ENCODE measurements around the gene LSM8.

Gene LSM8

DNA sequence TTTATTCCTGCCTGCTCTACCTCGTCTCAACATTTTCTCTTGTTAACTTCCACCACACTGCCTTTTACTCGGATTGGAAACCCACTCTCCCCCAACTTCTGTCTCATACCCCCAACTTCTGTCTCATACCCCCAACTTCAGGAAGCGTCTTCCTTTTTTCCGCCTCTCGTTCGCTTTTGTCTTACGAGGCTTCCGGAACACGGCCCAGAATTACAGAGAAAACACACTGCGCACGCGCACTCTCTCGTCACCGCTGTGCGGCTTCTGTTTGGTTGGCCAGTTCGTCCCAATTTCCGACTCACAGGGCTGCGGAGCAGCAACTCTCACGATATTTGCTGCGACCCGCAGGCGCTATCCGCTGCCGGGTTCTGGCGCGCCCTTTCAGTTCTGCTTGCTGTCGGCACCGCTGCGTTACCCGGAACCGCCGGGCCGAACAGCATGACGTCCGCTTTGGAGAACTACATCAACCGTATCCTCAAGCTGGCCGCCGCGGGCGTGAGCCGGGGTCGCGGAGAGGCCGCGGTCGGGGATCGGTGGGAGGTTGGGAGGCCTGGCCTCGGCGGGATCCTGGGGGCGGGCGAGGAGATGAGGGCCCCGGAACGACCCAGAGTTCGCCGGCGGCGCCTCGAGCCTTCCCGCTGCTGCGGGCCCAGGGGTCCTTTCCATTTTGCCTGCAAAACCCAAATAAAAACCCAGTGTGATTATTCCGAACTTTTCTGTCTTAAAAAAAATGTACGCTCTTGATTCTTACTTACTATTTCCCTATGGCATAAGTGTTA, at the start of gene LSM8:
TSS of gene LSM8 (plus strand) at position 379 of the 779 bp plus-strand sequence. CDS start at position 439, 60 bp downstream.
- in situ Hi-C loops (cut with MboI; ENCODE audit: low sequenced_read_pairs), result no loop called here

DNA sequence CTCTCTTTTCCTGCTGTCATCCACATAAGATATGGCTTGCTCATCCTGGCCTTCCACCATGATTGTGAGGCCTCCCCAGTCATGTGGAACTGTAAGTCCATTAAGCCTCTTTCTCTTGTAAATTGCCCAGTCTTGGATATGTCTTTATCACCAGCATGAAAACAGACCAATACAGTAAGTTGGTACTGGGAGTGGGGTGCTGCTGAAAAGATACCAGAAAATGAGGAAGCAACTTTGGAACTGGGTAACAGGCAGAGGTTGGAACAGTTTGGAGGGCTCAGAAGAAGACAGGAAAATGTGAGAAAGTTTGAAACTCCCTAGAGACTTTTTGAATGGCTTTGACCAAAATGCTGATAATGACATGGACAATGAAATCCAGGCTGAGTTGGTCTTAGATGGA, 49.5 kb upstream of the LSM8 start:
- in situ Hi-C loops (cut with MboI; ENCODE audit: low sequenced_read_pairs), result loop anchor here (25.0 kb wide), 1 partner anchor 672 kb away; no protein-coding TSS in a partner anchor

DNA sequence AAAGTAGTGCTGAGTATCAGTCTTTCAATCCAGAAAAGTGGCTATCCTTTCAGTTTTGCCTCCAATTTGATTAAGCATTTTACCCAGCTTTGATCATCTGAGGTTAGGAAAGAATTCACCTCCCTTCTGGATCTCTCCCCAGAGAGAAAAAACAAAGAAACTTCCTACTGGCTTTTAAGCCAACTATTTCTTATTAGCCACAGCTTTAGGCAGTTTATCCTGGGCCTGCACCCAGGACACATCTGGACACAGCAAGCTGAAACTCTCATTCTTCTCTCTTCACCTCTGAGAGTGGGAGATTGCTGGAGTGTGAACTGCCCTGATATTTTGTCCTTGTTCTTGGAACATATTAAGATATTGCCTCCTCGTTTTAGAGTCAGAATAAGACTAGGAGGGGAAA, 43.5 kb upstream of the LSM8 start:
- in situ Hi-C loops (cut with MboI; ENCODE audit: low sequenced_read_pairs), result loop anchor here (25.0 kb wide), 1 partner anchor 678 kb away; no protein-coding TSS in a partner anchor

DNA sequence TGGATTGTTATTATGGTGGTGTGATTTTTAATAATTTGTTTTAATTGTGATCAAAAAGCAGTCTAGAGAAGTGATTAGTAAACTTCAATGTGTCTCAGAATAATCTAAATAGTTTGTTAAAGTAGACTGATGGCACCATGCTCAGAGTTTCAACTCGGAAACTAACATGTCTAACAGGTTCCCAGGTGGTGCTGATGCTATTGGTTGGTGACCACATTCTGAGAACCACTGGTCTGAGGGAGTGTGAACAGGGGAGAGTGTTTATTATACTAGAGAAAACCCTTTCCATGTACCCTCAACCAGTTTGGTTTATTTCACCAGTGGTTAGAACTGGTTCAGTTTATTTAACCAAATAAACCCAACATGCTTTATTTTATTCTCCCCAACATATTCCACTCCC, 42.0 kb upstream of the LSM8 start:
- in situ Hi-C loops (cut with MboI; ENCODE audit: low sequenced_read_pairs), result loop anchor here (25.0 kb wide), 1 partner anchor 680 kb away; no protein-coding TSS in a partner anchor

DNA sequence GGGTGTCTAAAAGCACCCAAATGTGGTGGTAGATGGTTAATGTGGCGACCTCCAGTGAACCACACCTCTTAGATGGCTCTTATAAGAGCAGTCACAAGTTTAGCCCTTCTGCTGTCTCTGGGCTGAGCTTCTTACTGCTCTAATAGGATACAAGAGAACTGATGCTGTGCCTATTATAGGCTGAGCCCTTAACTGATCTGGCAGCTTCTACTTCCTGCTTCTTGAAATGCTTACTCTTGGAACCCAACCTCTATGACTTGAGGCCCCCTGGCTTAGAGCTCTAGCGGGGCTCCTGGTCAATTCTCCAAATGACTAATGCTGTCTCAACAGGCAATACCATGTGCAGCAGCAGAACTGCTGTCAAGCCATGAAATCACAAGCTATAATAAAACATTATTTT, 35.0 kb upstream of the LSM8 start:
- in situ Hi-C loops (cut with MboI; ENCODE audit: low sequenced_read_pairs), result loop anchor here (25.0 kb wide), 1 partner anchor 687 kb away; no protein-coding TSS in a partner anchor

DNA sequence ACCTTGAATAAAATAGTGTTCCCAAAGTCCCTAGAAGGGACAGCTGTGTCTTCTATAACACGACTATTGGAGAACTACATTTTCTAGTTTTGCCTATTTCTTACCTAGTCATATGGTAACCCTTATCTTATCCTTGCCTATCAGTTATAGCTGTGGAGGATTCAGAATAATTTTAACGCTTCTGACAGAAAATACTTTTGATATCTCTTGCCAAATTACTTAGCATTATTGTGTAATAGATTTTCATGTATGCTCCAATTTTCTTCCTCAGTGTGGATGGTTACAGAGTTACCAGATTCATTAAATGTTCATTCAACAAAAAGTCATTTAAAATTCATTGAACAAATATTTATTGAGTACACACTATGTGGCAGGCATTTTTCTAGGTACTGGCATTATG, 34.6 kb upstream of the LSM8 start:
- in situ Hi-C loops (cut with MboI; ENCODE audit: low sequenced_read_pairs), result loop anchor here (25.0 kb wide), 1 partner anchor 687 kb away; no protein-coding TSS in a partner anchor

DNA sequence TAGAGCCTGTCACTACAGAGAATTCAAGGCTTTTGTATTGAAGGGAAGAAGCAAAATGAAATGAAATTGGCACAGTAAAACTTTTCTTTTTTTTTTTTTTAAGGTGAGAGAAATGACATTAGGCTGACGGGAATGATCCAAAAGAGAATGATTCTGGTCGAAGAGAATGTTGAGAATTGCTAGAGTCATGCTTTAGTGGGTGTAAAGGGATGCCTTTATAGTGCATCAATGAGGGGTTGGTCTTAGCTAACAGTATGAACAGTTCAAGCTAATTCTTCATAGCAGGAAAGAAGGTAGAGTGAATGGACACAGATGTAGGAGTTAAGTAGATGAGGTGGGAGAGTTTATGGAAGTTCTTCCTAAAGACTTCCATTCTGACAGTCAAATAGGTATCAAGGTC, 32.3 kb upstream of the LSM8 start:
- in situ Hi-C loops (cut with MboI; ENCODE audit: low sequenced_read_pairs), result no loop called here

DNA sequence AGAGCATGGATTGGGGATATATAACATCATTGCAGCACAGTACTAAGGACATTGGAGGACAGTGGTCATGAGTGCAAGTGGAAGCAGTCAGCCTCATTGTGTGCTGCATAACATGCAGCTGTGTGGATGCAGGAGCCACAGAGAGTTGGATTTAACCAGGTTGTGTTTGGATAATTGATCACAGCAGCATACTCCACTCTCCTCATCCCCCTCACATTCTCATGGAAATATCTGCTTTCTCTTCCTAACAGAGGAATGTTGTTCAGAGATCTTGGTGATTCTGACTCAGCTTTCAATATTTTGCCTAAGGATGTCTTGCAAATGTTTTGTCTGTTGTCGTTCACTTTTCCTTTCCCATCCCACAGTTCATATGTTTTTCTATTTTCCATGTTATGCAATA, 31.8 kb upstream of the LSM8 start:
- in situ Hi-C loops (cut with MboI; ENCODE audit: low sequenced_read_pairs), result no loop called here

DNA sequence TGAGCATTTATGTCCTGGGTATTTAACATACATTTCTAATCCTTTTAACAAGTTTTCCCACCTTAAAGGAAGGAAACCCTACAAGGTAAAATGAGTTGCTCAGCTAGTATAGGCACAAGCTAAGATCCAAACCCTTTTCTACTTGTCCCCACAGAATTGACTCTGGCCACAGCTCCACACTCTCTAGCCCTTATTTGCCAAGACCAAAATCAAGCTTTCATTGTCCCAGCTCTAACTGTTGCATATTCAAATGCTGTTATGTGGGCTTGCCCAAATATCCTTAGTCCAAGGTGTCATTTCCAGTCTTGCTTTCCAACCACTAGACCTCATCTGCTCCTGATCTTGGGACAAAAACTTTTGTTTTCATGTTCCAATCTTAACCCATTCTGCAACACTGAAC, 31.3 kb upstream of the LSM8 start:
- in situ Hi-C loops (cut with MboI; ENCODE audit: low sequenced_read_pairs), result no loop called here

DNA sequence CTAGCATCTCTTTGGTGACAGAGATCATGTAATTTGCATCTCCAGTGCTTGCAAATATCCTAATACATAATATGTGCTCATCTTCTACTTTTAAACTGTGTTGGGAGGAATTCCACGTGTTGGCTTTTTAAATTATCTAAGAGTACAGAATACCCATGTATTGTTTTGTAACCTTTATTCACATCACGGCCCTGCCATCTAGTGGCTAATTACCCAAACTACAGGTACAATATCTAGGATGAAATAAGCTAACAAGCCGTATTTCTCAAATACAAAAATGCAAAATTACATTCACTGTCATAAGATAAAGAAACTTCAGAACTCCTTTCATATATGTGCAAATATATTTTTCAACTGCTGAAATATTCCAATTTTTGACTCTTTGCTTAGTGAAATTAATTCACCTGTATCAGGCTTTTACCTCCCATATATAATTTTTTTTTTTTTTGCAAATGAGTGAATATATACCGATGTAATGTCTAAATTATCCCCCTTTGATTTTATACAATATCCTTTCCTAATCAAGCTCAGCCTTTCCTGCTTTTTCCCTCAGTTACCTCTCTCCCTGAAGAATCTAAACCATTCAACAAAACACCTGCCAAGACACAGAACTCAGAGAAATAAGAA, 30.3 kb upstream of the LSM8 start:
- in situ Hi-C loops (cut with MboI; ENCODE audit: low sequenced_read_pairs), result no loop called here

DNA sequence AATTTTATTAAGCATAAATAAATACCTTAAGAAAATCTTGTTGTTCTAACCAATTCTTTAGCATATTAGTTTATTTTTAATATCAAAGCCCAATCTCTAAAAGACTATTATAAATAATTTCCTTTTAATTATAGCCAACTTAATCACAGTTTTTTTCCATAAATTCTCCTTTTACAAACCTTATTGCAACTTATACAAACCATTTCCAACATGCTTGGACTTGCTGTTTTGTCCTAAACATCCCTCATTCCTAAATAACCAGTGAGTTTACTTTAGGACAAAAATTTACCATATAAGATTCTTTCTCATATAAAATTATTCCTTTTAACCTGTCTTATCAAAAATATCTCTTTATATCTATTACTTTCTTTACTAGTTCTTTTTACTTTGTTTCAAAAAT, 25.2 kb upstream of the LSM8 start:
- in situ Hi-C loops (cut with MboI; ENCODE audit: low sequenced_read_pairs), result no loop called here

DNA sequence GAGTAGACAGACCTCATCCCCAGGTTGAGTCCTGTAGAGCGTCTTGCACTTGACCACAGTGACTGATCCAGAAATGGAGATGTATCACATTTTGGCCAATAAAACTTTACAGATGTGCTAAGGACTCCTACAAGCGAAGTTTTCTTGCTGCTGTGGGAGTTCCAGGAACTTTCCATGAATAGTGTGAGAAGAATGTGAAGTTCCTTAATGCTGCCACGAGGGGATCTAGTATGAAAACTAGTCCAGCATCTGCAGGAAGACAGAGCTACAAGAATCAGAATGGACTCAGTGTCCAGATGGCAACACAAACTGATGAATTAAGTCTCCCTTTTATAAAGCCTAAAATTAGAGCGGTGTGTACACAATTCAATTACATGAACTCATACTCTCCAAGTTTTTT, 14.8 kb upstream of the LSM8 start:
- in situ Hi-C loops (cut with MboI; ENCODE audit: low sequenced_read_pairs), result no loop called here

DNA sequence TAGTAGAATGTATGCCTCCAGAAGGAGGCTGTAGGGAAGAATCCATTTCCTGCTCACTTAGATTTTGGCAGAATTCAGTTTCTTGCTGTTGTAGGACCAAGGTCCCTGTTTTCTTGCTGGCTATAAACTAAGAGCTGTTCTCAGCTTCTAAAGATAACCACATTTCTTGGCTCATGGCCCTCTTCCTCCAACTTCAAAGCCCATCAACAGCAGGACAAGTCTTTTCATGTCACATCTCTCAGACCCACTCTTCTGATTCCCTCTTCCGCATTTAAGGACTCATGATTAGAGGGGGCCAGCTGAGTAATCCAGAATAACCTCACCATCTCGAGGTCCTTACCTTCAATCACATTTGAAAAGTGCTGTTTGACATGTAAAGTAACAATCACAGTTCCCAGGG, 8.2 kb upstream of the LSM8 start:
- in situ Hi-C loops (cut with MboI; ENCODE audit: low sequenced_read_pairs), result no loop called here

DNA sequence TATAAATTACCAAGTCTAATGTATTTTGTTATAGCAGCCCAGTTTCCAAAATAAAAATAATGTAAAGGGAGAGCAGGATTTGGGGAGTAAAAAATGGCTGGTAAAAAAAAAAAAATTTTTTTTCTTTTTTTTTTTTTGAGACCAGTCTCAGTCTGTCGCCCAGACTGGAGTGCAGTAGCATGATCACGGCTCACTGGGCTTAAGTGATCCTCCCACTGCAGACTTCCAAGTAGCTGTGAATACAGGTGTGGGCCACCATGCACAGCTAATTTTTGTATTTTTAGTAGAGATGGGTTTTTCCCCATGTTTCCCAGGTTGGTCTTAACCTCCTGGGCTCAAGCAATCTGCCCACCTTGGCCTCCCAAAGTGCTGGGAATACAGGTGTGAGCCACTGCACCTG, 4.8 kb upstream of the LSM8 start:
- in situ Hi-C loops (cut with MboI; ENCODE audit: low sequenced_read_pairs), result no loop called here

DNA sequence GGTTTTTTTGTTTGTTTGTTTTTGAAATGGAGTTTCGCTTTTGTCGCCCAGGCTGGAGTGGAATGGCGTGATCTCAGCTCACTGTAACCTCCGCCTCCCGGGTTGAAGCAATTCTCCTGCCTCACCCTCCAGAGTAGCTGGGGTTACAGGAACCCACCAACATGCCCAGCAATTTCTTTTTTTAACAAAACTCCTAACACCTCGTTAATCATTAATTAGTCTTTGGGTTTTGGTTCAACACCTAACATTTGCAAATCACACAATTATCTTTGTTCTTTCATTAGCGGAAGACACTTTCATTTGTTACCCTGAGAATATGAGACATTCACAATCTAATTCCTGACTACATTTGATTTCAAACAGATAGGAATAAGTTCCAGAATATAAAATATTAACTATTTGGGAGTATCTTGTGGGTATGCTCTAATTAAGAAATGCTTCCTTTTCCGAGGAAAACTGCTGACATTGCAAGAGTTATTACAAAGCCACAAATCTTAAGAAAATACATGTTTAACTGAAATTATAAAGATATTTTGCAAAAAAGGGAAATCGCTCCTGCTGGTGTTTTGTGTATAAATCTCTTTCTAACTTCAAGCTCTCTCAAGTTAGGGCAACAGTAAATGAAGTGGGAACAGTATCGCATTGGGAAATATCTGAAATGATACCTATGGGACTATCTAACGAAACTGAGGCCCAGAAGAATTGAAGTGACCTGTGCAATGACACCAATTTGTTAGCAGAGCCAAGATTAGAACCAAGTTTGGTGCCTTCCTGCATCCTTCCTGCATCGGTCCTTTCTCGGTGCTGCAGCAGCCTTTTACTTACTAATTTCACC, 1.2 kb upstream of the LSM8 start:
- in situ Hi-C loops (cut with MboI; ENCODE audit: low sequenced_read_pairs), result no loop called here

DNA sequence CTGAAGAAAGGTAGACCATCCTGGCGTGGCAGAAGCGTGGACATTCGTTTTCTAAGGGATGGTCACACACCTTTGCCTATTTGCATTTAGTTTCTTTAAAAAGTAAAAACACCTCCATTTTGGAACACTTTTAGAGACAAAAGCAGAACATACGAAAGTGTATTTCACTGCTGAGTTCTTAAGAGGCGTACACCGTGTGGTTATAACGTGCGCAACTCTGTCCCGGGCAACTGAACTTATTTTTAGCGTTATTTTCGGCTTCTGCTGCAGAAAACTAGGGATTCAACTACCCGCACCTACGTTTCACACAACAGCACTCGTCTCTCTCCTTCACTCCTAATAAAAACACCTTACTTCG, 557 bp upstream of the LSM8 start:
- in situ Hi-C loops (cut with MboI; ENCODE audit: low sequenced_read_pairs), result no loop called here

DNA sequence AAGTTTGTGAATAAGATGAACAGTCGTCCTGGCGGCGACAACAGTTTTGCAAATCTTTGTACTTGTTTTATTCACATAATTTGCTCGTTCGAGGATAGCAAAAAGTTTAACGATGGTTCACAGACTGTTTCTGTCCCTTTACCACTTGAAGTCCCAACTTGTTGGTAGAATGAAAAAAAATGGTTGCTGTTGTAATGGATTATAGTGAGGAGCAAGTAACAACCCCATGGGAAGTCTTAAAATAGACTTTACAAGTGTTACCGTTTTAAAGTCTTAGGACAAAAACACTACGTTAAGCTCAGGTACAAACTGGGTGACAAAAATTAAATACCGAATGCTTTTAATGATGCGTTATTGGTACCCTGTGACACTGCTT, 589 bp downstream of the LSM8 start:
- in situ Hi-C loops (cut with MboI; ENCODE audit: low sequenced_read_pairs), result no loop called here

DNA sequence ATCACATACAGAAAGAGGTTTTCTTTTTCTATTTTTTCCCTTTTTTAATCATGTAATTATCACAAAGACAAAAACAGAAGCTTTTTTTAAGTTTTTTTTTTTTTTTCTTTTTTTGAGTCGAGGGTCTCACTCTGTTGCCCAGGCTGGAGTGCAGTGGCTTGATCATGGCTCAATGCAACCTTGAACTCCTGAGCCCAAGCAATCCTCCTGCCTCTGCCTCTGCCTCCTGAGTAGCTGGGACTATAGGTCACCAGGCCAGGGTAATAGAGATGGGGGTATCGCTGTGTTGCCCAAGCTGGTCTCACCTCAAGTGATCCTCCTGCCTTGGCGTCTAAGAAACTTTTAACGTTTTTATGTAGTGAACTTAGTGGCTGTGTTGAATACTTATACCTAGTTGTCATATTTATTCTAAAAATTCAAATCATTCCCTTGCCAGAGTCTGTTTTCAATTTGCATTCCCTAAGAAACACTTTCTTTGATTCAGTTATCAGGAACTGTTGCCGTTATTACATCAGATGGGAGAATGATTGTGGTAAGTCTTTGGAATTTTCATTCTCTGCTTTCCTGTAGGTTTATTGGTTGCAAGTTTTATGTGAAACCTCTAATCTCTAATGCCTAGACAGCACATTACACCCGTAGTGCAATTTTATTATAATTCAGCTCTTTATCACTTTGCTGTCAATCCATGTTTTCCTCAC, 1.3 kb downstream of the LSM8 start:
- in situ Hi-C loops (cut with MboI; ENCODE audit: low sequenced_read_pairs), result no loop called here

DNA sequence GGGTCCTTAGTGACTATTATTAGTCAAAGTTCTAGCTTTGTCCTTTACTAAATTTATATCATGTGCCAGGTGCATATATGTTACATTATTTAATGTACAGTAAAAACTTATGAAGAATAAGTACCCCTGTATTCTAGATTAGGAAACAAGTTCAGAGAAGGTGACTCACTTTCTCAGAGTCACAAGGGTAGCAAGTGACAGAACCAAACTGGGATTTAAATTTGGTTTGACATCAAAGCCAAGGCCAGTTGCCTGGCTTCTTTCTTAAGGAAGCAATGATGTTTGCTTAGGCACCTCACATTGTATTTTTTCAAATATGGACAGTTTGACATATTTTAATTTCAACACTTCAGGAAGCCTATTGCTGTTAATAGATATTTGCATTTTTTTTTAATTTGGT, 2.5 kb downstream of the LSM8 start:
- in situ Hi-C loops (cut with MboI; ENCODE audit: low sequenced_read_pairs), result no loop called here

DNA sequence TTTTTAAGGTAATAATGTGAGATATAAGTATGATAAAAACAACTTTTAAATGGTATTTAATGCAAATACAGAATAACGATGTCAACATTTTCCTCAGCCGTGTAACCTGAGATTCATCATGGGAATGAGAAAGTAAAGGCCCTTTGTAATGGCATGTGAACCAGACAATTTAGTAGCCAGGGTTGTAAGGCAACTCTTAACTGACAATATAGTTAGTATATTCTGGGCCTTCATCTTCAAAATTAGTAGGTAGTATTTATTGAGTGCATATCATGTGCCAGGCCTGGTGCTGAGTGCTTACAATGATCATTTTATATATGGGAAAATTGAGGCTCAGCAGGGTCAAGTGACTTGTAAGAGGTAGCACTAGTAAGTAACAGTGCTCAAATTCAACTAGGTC, 10.6 kb downstream of the LSM8 start:
- in situ Hi-C loops (cut with MboI; ENCODE audit: low sequenced_read_pairs), result no loop called here

DNA sequence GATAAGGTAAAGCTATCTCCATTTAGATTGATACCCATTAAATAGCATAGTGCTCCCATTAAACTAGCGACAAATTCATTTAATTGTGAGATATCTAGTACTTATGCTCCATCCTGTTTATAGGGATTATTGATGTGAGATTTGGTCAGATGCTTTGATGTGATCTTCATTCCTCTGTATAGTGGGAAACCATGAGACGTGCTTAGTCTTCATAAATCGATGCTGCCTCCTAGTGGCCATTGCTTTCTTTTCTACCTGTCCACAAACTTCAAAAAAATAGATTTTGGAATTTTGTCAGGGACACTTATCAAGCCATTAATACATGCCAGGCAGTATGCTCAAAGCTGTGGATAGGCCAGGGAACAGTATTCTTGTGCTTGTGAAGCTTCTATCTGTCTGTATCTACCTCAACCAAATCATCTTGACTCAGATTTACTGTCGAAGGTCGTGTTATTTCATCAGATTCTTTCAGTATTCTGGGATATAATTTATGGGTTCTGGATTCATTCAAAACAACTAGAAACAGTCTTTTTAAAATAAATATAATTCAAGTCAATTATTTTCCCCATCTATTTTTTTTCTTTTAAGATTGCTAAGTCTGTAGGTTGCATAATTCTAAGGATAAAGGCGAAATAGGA, 12.0 kb downstream of the LSM8 start:
- in situ Hi-C loops (cut with MboI; ENCODE audit: low sequenced_read_pairs), result no loop called here
